ENCODE data around the gene NACC1.

DNA sequence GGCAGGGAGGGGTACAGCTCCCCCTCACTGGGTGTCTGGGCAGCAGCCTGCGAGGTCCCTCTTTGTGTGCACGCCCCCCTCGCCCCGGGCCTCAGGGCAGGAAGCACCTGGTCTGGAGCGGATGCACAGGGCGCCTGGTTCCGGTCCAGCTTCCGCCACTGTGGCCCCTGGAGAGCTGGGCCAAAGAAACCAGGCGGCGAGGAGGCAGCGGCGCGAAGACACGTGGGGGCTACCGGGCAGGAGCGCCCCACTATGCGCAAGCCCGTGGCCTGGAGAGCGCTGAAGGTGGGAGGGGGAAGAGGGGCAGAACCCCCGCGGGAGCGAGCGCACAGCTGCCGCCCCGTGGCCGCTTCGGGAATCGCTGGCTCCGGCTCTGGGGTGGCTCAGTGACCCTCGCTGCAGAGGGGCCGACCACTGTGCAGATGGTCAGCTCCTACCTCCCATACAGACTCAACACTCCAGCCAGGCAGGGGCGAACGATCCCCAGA, 13.7 kb upstream of the NACC1 start:
- no peak for TF ChIP-seq POLR2A (IDR thresholded peaks at IDR 0.05)
- TF ChIP-seq, protein P1, sequence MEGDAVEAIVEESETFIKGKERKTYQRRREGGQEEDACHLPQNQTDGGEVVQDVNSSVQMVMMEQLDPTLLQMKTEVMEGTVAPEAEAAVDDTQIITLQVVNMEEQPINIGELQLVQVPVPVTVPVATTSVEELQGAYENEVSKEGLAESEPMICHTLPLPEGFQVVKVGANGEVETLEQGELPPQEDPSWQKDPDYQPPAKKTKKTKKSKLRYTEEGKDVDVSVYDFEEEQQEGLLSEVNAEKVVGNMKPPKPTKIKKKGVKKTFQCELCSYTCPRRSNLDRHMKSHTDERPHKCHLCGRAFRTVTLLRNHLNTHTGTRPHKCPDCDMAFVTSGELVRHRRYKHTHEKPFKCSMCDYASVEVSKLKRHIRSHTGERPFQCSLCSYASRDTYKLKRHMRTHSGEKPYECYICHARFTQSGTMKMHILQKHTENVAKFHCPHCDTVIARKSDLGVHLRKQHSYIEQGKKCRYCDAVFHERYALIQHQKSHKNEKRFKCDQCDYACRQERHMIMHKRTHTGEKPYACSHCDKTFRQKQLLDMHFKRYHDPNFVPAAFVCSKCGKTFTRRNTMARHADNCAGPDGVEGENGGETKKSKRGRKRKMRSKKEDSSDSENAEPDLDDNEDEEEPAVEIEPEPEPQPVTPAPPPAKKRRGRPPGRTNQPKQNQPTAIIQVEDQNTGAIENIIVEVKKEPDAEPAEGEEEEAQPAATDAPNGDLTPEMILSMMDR (IDR thresholded peaks at IDR 0.05), result peak; percentile 41 to 62 (median 59)

Measured in testis (tissue), 2 donors.